ENCODE data around the gene USP37.

USP37 gene

GRCh38 chr2:218517434-218518206 lies 50.5 kb downstream of the USP37 start:
- H3K36me3 ChIP-seq (ENCODE audit: control insufficient read depth, insufficient read depth, low read length): no peaks in the 10 kb centered on the region

GRCh38 chr2:218516614-218517013 lies 51.5 kb downstream of the USP37 start:
- WGBS, 2 experiments: 67% methylated on average over 1 of the region's 1 CpG; no CpG with 5 or more reads in 1 of the 2 experiments
- H3K27ac ChIP-seq (ENCODE audit: insufficient read depth, low read depth, low read length, poor library complexity, severe bottlenecking): no peak overlapping the region
- no peaks in the 10 kb centered on the region for H3K4me1 ChIP-seq (ENCODE audit: control insufficient read depth, insufficient read depth, low read length)
- no peaks in the 10 kb centered on the region for H3K9me3 ChIP-seq (ENCODE audit: control insufficient read depth, low read length)
- no peaks in the 10 kb centered on the region for H3K27me3 ChIP-seq (ENCODE audit: control insufficient read depth, insufficient read depth, low read length, poor library complexity, severe bottlenecking)
- H3K36me3 ChIP-seq (ENCODE audit: control insufficient read depth, insufficient read depth, low read length): no peaks in the 10 kb centered on the region
- no peak overlapping the region for H3K4me3 ChIP-seq (ENCODE audit: insufficient read depth, low read depth, low read length)

More at GRCh38 chr2:218517434-218518206, 50.5 kb downstream of the USP37 start:
- H3K4me3 ChIP-seq (ENCODE audit: insufficient read depth, low read depth, low read length): no peak overlapping the region
- no peak overlapping the region for H3K27ac ChIP-seq (ENCODE audit: insufficient read depth, low read depth, low read length, poor library complexity, severe bottlenecking)
- 91 to 92% methylated on average over 4 of the region's 5 CpGs for WGBS, 2 experiments
- H3K9me3 ChIP-seq (ENCODE audit: control insufficient read depth, low read length): no peaks in the 10 kb centered on the region
- H3K27me3 ChIP-seq (ENCODE audit: control insufficient read depth, insufficient read depth, low read length, poor library complexity, severe bottlenecking): no peaks in the 10 kb centered on the region
- no peaks in the 10 kb centered on the region for H3K4me1 ChIP-seq (ENCODE audit: control insufficient read depth, insufficient read depth, low read length)

- H3K9me3 ChIP-seq (ENCODE audit: control insufficient read depth, low read length): no peaks in the 10 kb centered on the region
- WGBS, 2 experiments: 88 to 99% methylated on average over 5 of the region's 5 CpGs
- H3K27ac ChIP-seq (ENCODE audit: insufficient read depth, low read depth, low read length, poor library complexity, severe bottlenecking): no peak overlapping the region
- H3K4me3 ChIP-seq (ENCODE audit: insufficient read depth, low read depth, low read length): no peak overlapping the region
- H3K27me3 ChIP-seq (ENCODE audit: control insufficient read depth, insufficient read depth, low read length, poor library complexity, severe bottlenecking): no peaks in the 10 kb centered on the region
- H3K36me3 ChIP-seq (ENCODE audit: control insufficient read depth, insufficient read depth, low read length): peaks cover 11% of the 10 kb centered on the region
- no peaks in the 10 kb centered on the region for H3K4me1 ChIP-seq (ENCODE audit: control insufficient read depth, insufficient read depth, low read length)
These were observed 54.5 kb downstream of the USP37 start for GRCh38 chr2:218513676-218514075.

- Histone ChIP-seq H3K9me3 (ENCODE audit: control insufficient read depth, low read length) (no peaks in the 10 kb centered on the region), H3K27ac (ENCODE audit: insufficient read depth, low read depth, low read length, poor library complexity, severe bottlenecking) (no peak overlapping the region), H3K4me1 (ENCODE audit: control insufficient read depth, insufficient read depth, low read length) (no peaks in the 10 kb centered on the region), H3K4me3 (ENCODE audit: insufficient read depth, low read depth, low read length) (no peak overlapping the region), H3K36me3 (ENCODE audit: control insufficient read depth, insufficient read depth, low read length) (peaks cover 15% of the 10 kb centered on the region), H3K27me3 (ENCODE audit: control insufficient read depth, insufficient read depth, low read length, poor library complexity, severe bottlenecking) (no peaks in the 10 kb centered on the region)
These were observed 59.9 kb downstream of the USP37 start for GRCh38 chr2:218508299-218508698.

GRCh38 chr2:218505754-218506371 lies 62.3 kb downstream of the USP37 start:
- Histone ChIP-seq H3K9me3 (ENCODE audit: control insufficient read depth, low read length) (no peaks in the 10 kb centered on the region), H3K27me3 (ENCODE audit: control insufficient read depth, insufficient read depth, low read length, poor library complexity, severe bottlenecking) (no peaks in the 10 kb centered on the region), H3K4me3 (ENCODE audit: insufficient read depth, low read depth, low read length) (no peak overlapping the region), H3K4me1 (ENCODE audit: control insufficient read depth, insufficient read depth, low read length) (no peaks in the 10 kb centered on the region), H3K27ac (ENCODE audit: insufficient read depth, low read depth, low read length, poor library complexity, severe bottlenecking) (no peak overlapping the region), H3K36me3 (ENCODE audit: control insufficient read depth, insufficient read depth, low read length) (peaks cover 14% of the 10 kb centered on the region)
- WGBS, 2 experiments: 95 to 96% methylated on average over 5 of the region's 6 CpGs

GRCh38 chr2:218501665-218502064 lies 66.5 kb downstream of the USP37 start:
- Histone ChIP-seq H3K27me3 (ENCODE audit: control insufficient read depth, insufficient read depth, low read length, poor library complexity, severe bottlenecking) (no peaks in the 10 kb centered on the region), H3K27ac (ENCODE audit: insufficient read depth, low read depth, low read length, poor library complexity, severe bottlenecking) (no peak overlapping the region), H3K36me3 (ENCODE audit: control insufficient read depth, insufficient read depth, low read length) (peaks cover 4% of the 10 kb centered on the region), H3K4me1 (ENCODE audit: control insufficient read depth, insufficient read depth, low read length) (no peaks in the 10 kb centered on the region), H3K4me3 (ENCODE audit: insufficient read depth, low read depth, low read length) (no peak overlapping the region), H3K9me3 (ENCODE audit: control insufficient read depth, low read length) (no peaks in the 10 kb centered on the region)
- WGBS, 2 experiments: 78 to 91% methylated on average over 2 of the region's 2 CpGs

GRCh38 chr2:218500501-218501060 lies 67.6 kb downstream of the USP37 start:
- WGBS, 2 experiments: 90% methylated on average over 10 of the region's 10 CpGs
- no peaks in the 10 kb centered on the region for H3K4me1 ChIP-seq (ENCODE audit: control insufficient read depth, insufficient read depth, low read length)
- H3K36me3 ChIP-seq (ENCODE audit: control insufficient read depth, insufficient read depth, low read length): peaks cover 4% of the 10 kb centered on the region
- H3K27ac ChIP-seq (ENCODE audit: insufficient read depth, low read depth, low read length, poor library complexity, severe bottlenecking): no peak overlapping the region
- H3K9me3 ChIP-seq (ENCODE audit: control insufficient read depth, low read length): no peaks in the 10 kb centered on the region
- no peaks in the 10 kb centered on the region for H3K27me3 ChIP-seq (ENCODE audit: control insufficient read depth, insufficient read depth, low read length, poor library complexity, severe bottlenecking)
- H3K4me3 ChIP-seq (ENCODE audit: insufficient read depth, low read depth, low read length): no peak overlapping the region

GRCh38 chr2:218485986-218486667 lies 82.0 kb downstream of the USP37 start:
- Histone ChIP-seq H3K9me3 (ENCODE audit: control insufficient read depth, low read length) (no peaks in the 10 kb centered on the region), H3K27ac (ENCODE audit: insufficient read depth, low read depth, low read length, poor library complexity, severe bottlenecking) (no peak overlapping the region), H3K27me3 (ENCODE audit: control insufficient read depth, insufficient read depth, low read length, poor library complexity, severe bottlenecking) (no peaks in the 10 kb centered on the region), H3K36me3 (ENCODE audit: control insufficient read depth, insufficient read depth, low read length) (peaks cover 43% of the 10 kb centered on the region), H3K4me1 (ENCODE audit: control insufficient read depth, insufficient read depth, low read length) (no peaks in the 10 kb centered on the region), H3K4me3 (ENCODE audit: insufficient read depth, low read depth, low read length) (no peak overlapping the region)
- 94% methylated on average over 7 of the region's 7 CpGs for WGBS, 2 experiments

GRCh38 chr2:218482651-218483050 lies 85.5 kb downstream of the USP37 start:
- Histone ChIP-seq H3K4me1 (ENCODE audit: control insufficient read depth, insufficient read depth, low read length) (no peaks in the 10 kb centered on the region), H3K4me3 (ENCODE audit: insufficient read depth, low read depth, low read length) (no peak overlapping the region), H3K27ac (ENCODE audit: insufficient read depth, low read depth, low read length, poor library complexity, severe bottlenecking) (no peak overlapping the region), H3K9me3 (ENCODE audit: control insufficient read depth, low read length) (no peaks in the 10 kb centered on the region), H3K27me3 (ENCODE audit: control insufficient read depth, insufficient read depth, low read length, poor library complexity, severe bottlenecking) (no peaks in the 10 kb centered on the region), H3K36me3 (ENCODE audit: control insufficient read depth, insufficient read depth, low read length) (peaks cover 22% of the 10 kb centered on the region)
- WGBS, 2 experiments: 92 to 93% methylated on average over 1 of the region's 1 CpG

- no peaks in the 10 kb centered on the region for H3K27me3 ChIP-seq (ENCODE audit: control insufficient read depth, insufficient read depth, low read length, poor library complexity, severe bottlenecking)
- H3K36me3 ChIP-seq (ENCODE audit: control insufficient read depth, insufficient read depth, low read length): peaks cover 20% of the 10 kb centered on the region
- no peaks in the 10 kb centered on the region for H3K4me1 ChIP-seq (ENCODE audit: control insufficient read depth, insufficient read depth, low read length)
- 86 to 98% methylated on average over 2 of the region's 2 CpGs for WGBS, 2 experiments
- no peak overlapping the region for H3K4me3 ChIP-seq (ENCODE audit: insufficient read depth, low read depth, low read length)
- no peaks in the 10 kb centered on the region for H3K9me3 ChIP-seq (ENCODE audit: control insufficient read depth, low read length)
- no peak overlapping the region for H3K27ac ChIP-seq (ENCODE audit: insufficient read depth, low read depth, low read length, poor library complexity, severe bottlenecking)
These were observed 88.6 kb downstream of the USP37 start for GRCh38 chr2:218479595-218479994.
